Activated T-cell treated with anti-CD3 and anti-CD28 coated beads for 1 hour (primary cell): Measurements from ENCODE around the gene NUMBL.
"Not testable (repeated sequence)": the region's sequence is repeated elsewhere in the genome, so short reads cannot be mapped to it uniquely, and the experiment has no call there.

Source experiments
- DNase-seq: peaks from one replicate; pipeline ENCODE4 v3.0.0-alpha.2; 2020; ENCODE audit warnings: low read depth

Gene NUMBL

DNA sequence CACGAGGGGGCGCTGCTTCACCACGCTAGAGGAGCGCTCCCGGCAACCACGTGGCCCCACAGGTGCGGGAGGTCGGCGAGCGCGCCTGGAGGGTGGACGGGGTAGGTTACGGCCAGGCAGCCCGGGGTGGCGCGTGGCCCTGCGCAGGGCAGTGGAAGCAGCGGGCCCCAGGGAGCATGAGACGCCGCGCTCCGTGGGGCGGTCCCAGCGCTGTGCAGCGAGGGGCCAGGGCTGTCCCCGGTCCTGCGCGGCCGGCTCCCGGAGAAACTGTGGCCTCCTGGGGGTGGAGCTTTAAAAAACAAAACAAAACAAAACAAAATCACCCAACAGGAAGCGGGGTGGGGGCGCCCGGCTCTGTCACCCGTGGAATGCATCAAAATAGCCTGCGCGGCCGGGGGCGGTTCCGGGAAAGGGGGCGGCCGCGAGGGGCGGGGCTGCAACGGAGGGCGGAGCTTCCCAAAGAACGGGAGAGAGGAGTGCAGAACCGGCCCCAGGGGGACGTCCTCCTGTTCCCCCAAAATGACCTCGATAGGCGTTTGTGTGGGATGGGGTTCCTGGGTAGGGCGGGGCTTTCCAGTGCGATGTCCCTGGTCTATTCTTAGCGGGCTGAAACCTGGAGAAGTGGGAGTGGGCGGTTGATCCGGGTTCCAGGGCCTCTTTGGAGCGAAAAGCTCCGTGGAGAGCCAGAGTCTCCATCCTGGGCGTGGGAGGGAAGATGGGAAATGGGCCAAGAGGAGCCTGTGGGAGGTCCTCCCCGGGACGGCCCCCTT is 27.3 kb downstream of the NUMBL start:
- peak; percentile 95 for DNase-seq

DNA sequence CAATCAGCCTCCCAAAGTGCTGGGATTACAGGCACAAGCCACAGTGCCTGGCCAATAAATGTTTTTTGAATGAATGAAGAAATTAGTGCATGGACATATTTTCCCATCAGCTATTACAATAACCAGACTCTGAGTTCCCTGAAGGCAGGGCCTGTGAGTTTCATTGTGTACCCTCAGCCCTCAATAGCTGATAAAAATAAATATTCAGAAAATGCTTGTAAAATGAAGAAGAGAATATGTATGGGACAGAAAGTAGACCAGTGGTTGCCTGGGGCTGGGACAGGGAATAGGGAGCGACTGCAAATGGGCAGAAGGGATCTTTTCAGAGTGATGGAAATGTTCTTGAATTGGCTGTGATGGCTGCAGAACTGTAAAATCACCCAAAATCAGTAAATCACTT is 28.8 kb downstream of the NUMBL start:
- no peak for DNase-seq

DNA sequence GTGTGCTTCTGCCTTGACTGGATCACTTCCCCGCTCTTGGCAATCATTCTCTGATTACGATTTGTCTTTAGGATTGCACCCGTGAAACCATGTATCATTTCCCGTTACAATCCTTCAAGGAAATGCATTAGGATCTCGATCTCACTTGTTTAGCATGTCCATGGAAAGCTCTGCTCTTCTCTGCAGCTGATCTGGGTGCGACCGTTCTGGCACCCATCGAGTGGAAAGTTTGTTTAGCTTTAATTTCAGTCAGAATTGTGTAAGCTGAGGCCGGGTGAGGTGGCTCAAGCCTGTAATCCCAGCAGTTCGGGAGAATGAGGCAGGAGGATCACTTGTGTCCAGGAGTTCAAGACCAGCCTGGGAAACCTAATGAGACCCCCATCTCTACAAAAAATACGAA is 30.9 kb downstream of the NUMBL start:
- DNase-seq, result no peak

DNA sequence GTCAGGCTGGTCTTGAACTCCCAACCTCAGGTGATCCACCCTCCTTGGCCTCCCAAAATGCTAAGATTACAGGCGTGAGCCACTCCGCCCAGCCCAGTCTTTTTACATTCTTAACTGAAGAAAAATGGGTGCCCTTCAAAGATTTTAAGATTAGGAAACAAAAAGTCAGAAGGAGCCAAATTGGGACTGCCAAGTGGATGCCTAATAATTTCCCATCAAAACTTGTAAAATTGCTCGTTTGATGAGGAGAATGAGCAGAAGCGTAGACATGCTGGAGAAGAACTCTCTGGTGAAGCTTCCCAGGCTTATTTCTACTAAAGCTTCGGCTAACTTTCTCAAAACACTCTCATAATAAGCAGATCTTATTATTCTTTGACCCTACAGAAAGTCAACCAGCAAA is 31.3 kb downstream of the NUMBL start:
- DNase-seq, result no peak

DNA sequence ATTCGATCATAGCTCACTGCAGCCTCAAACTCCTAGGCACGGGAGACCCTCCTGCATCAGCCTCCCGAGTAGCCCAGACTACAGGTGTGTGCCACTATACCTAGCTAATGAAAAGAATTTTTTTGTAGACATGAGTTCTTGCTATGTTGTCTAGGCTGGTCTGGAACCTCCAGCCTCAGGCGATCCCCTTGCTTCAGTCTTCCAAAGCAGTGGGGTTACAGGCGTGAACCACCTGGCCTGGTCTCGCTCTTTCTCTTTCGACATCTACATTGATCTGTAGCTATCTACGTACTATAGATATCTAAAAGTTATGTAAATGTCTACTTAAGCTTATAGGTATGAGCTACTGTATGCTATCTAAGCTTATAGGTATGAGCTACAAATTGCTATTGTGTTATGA is 32.4 kb downstream of the NUMBL start:
- DNase-seq, result no peak

DNA sequence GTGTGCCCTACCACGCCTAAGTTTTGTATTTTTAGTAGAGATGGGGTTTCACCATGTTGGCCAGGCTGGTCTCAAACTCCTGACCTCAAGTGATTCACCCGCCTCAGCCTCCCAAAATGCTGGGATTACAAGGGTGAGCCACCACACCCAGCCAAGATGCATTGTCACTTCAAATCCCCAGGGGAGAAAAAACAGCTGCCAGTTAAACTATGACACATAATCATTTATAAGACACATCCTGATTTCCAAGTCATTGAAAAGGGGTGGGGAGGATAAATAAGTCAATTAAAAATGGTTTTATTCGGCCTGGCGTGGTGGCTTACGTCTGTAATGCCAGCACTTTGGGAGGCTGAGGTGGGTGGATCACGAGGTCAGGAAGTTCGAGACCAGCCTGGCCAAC is 34.8 kb downstream of the NUMBL start:
- DNase-seq, result not testable (repeated sequence)

DNA sequence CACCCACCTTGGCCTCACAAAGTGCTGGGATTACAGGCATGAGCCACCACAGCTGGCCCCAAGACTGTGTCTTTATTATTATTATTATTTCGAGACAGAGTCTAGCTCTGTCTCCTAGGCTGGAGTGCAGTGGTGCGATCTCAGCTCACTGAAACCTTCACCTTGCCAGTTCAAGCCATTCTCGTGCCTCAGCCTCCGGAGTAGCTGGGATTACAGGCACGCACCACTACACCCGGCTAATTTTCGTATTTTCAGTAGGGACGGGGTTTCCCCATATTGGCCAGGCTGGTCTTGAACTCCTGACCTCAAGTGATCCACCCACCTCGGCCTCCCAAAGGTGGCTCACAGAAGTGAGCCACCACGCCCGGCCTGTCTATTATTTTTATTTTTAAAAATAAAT is 38.1 kb downstream of the NUMBL start:
- not testable (repeated sequence) for DNase-seq

DNA sequence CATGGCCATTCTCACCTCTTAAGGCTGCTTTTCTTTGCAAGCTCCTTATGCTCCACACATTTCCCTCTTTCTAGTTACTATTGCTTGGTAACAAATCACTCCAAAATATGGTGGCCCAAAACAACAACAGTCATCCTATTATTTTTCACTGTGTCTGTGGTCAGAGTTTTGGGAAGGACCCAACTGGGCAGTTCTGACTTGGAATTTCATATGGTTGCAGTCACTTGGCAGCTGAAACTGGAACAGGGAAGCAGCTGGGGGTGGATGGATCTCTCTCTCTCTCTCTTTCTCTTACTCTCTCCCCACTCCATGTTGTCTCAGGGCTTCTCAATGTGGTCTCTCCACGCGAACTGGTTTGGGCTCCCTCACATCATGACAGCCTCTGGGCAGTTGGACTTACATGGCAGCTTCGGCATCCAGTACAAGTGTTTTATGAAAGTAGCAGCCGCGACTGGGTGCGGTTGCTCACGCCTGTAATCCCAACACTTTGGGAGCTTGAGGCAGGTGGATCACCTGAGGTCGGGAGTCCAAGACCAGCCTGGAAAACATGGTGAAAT is 39.6 kb downstream of the NUMBL start:
- no peak for DNase-seq

DNA sequence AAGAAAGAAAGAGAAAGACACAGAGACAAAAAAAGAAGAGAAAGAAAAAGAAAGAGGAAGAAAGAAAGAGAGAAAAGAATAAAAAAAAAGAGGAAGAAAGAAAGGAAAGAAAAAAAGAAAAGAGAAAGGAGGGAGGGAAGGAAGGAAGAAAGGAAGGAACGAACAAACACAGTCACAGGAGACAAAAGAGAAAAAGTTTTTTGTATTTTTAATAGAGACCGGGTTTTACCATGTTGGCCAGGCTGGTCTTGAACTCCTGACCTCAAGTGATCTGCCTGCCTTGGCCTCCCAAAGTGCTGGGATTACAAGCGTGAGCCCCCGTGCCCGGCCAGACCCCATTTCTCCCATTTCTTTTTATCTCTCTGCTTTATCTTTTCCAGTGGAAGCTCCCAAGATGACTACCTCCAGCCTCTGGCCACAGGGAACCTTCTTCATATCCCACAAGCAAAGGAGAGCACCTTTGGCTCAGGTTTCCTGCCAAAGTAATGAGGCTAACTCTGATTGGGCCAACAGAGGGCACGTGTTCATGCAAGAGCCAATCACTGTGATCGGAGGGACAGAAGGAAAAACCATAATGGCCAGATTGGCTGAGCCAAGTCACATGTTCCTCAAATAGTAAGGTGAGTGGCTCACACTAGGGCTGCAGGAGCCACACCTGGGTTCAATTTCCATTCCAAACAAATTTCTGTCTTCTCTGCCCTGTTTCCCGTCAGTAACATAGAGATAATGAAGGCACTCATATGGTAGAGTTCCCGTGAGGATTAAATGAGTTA is 40.4 kb downstream of the NUMBL start:
- DNase-seq, result not testable (repeated sequence)

DNA sequence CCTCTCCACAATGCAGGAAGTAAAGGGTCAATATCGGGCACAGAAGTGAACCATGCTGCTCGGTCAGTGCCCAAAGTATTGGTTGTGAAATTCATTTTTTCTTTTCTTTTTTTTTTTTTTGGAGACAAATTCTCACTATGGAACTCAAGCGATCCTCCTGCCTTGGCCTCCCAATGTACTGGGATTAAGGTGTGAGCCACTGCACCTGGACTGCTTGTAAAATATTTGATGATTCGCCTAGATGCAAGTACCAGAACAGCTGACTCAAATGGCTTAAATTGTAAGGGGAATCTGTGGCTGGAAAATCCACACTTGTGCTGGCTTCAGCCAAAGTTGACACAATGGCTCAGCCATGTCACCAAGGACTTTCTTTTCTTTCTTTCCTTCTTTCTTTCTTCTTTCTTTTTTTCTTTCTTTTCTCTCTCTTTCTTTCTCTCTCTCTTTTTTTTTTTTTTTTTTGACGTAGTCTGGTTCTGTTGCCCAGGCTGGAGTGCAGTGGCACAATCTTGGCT is 43.7 kb downstream of the NUMBL start:
- DNase-seq, result no peak

DNA sequence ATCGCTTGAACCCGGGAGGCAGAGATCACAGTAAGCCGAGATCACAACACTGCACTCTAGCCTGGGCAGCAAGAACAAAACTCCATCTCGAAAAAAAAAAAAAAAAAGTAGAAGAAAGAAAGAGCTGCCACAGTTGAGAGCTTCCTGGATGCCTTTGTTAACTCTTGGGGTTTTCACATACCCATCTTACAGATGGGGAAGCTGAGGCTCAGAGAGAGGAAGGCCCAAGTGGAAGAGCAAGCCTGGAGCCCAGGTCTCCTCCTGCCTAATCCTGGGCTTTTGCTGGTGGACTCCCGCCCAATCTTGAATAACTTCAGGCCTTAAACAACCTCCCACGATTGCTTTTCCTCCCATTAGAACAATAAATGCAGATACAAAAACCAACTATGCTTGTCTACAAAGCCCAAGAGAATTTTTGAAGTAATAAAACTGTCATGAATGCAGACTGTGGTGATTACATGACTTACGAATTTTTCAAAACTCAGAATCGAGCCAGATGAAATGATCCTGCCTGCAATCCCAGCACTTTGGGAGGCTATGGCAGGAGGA is 47.6 kb downstream of the NUMBL start:
- DNase-seq, result no peak

DNA sequence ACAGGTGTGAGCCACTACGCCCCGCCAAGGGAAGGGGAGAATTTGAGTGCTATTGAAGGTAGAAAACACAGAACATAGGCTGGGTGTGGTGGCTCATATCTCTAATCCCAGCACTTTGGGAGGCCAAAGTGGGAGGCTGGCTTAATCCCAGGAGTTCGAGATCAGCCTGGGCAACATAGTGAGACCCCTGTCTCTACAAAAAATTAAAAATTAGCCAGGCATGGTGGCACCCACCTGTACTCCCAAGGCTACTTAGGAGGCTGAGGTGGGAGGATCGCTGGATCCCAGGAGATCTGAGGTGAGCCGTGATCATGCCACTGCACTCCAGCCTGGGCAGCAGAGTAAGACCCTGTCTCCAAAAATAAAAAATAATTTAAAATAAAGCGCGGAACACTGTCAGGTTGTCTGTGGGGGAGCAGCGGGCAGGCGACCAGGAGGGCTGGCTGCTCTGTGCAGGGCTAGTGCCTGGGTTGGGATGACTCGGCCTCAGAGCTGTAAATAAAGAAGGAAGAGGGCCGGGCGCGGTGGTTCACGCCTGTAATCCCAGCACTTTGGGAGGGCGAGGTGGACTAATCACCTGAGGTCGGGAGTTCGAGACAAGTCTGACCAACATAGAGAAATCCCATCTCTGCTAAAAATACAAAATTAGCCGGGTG is 48.3 kb downstream of the NUMBL start:
- DNase-seq, result no peak

DNA sequence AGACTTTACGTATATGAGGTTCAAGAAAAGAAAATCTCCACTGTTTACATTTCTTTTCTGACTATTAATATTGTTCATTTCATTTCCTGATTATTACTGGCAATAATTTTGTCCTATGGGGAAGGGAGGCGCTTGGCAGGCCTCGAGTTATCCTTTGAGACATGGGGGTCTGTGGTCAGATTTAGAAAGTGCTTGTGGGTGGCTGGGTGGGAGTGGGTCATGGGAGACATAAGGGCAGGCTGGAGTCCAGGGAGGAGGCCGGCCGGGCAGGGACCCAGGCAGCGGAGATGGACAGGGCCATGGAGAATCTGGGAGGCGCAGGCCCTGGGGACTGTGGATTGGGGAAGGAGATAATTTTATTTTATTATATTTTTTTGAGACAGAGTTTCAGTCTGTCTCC is 49.2 kb downstream of the NUMBL start:
- DNase-seq, result no peak

DNA sequence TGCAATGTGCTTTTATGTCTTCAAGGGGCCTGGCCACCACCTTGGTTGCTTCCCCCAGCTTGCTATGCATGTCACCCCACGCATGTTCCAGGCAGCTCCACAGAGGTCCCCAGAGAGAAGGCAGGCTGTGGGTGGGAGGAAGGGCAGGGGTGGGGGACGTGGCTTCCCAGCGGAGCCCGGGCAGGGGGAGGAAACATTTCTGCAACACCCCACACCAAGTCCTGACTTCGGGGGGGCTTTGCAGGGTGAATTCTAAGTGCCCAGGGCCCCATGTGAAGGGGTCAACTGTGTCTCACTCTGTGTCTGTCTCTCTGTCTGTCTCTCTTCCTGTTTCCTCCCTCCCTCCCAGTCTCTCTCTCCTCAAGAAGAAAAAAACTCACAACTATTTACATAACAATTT is 49.7 kb downstream of the NUMBL start:
- no peak for DNase-seq

DNA sequence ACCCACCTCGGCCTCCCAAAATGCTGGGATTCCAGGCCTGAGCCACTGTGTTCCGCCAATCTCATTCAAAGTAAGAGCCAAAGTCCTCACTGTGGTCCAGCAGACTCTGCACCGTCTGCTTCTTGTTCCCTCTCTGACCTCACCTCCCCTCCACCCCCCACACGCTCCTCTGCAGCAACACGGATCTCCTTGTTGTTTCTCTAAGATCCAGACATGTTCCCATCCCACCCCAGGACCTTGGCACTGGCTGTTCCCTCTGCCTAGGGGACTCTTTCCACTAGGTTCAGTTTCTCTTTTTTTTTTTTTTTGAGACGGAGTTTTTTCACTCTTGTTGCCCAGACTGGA is 50.8 kb downstream of the NUMBL start:
- no peak for DNase-seq

DNA sequence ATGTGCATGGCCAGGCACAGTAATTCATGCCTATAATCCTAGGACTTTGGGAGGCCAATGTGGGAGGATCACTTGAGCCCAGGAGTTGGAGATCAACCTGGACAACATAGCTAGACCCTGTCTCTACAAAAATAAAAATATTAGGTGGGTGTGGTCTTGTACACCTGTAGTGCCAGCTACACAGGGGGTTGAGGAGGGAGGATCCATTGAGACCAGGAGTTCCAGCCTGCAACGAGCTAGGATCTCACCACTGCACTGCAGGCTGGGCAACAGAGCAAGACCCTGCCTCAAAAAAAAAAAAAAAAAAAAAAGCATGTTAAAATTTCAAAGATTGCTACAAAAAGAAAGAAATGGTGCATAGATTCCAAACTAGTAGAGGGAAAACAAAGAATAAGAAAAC is 52.1 kb downstream of the NUMBL start:
- no peak for DNase-seq

DNA sequence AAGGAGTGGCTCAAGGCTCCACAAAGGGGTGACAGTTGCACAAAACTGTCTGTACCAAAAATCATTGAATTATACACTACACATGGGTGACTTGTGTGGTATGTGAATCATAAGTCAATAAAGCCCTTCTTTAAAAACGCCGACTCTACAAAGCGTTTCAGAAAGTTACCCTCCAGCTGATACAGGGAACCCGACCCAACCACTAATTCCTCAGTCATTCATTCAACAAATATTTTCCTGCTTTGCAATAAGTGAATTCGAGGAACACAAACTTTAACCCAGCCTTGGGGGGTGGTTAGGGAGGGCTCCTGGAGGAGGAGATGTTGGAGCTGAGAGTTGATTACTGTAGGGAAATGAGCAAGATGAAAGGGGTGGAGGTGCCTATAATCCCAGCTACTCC is 57.2 kb downstream of the NUMBL start:
- DNase-seq, result no peak

DNA sequence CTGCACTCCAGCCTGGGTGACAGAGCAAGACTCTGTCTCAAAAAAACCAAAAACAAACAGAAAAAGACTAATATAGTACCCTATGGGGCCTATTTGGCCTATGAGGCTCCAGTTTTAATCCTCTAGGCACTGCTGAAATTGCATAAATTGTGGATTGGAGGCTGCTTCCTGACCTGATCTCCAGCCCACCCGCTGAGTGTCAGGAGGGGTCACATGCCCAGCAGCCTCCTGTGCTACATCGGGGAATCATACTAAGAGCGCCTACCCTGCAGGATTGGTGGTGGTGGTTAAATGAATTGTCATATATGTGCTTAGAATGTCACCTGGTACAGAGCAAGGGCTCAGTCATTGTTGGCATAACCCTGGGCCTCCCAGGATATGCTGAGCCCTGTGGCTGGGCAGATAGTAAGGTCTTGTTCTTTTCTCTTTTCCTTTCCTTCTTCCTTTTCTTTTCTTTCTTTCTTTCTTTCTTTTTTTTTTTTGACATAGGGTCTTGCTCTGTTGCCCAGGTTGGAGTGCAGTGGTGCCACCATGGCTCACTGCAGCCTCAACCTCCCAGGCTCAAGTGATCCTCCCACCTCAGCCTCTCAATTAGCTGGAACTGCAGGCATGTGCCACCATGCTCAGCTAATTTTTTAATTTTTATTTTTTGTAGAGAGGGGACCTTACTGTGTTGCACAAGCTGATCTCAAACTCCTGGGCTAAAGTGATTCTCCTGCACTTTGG is 58.0 kb downstream of the NUMBL start:
- no peak for DNase-seq

DNA sequence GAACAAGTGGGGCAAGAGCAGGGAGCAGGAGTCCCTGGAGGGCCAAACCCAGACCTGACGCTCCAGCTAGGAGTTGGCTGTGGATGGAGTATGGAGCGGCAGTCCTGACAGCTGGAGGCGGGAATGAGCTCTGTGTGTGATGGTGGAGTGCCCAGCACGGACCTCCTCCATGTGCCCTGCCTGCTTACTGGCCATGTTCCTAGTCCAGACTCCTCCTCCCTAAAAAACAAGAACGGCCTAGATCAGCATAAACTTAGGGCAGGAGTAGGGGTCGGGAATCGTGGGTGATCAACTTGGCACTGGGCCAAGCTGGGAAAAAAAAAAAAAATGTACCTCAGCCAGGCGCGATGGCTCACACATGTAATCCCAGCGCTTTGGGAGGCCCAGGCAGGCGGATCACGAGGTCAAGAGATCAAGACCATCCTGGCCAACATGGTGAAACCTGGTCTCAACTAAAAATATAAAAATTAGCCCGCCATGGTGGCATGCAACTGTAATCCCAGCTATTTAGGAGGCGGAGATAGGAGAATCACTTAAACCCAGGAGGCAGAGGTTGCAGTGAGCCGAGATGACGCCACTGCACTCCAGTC is 59.8 kb downstream of the NUMBL start:
- DNase-seq, result no peak

DNA sequence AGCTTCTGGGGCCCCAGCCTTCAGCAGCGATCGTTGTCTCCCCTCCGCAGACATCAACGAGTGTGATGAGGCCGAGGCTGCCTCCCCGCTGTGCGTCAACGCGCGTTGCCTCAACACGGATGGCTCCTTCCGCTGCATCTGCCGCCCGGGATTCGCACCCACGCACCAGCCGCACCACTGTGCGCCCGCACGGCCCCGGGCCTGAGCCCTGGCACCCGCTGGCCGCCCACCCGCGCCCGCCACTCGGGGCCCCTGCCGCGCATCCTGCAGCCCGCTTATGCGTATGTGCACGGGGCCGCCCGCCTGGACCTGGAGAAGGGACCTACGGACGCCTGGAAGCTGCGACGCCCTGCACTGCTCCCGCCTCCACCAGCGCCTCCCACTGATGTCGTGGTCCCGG is 61.1 kb downstream of the NUMBL start:
- no peak for DNase-seq
